CD4-positive, CD25-positive, alpha-beta regulatory T cell (primary cell): Measurements from ENCODE around the gene LGR4. TPM values are rescaled to one million over a fixed set of nuclear protein-coding genes. Genes with fewer than 3 reads are reported as not detected.
A peak's percentile ranks its signal among the peaks of the same experiment; 100 is the strongest.

Experiments
- ATAC-seq, 2 donors: fragments of 150-1000 bp; cut with Tn5 transposase; one replicate each; pipeline ENCODE4 v1.10.0; 2021; ENCODE audit warnings: low read depth in 2 of 2, moderate number of reproducible peaks in 2 of 2, moderate library complexity in 1 of 2
- DNase-seq, 3 donors: peaks; one replicate each; pipeline versions ENCODE4 v3.0.0 to v3.0.0-alpha.2; 2012 to 2022; ENCODE audit warnings: mixed read lengths in 1 of 3
- H3K27ac ChIP-seq: one replicate; pipeline ENCODE4 v1.7.0; 2013; ENCODE audit warnings: mild to moderate bottlenecking, low read length; ENCODE audit not compliant: insufficient read depth, poor library complexity, severe bottlenecking
- H3K27me3 ChIP-seq: one replicate; pipeline ENCODE4 v1.7.0; 2013; ENCODE audit warnings: low read length; ENCODE audit not compliant: control insufficient read depth, insufficient read depth
- H3K36me3 ChIP-seq: one replicate; pipeline ENCODE4 v1.7.0; 2013; ENCODE audit warnings: mild to moderate bottlenecking, low read length, moderate library complexity; ENCODE audit not compliant: control insufficient read depth, insufficient read depth
- H3K4me1 ChIP-seq: 2 replicates; pipeline ENCODE4 v1.7.0; 2013; ENCODE audit warnings: mild to moderate bottlenecking, low read length; ENCODE audit not compliant: insufficient read depth, control insufficient read depth, poor library complexity, severe bottlenecking
- H3K4me3 ChIP-seq: one replicate; pipeline ENCODE4 v1.7.0; 2013; ENCODE audit warnings: low read depth, mild to moderate bottlenecking, low read length, moderate library complexity
- H3K9me3 ChIP-seq, 2 experiments: 1 replicate in 1 of 2; 2 replicates in 1 of 2; pipeline ENCODE4 v1.7.0; 2013; ENCODE audit warnings: low read length in 2 of 2, mild to moderate bottlenecking in 1 of 2, moderate library complexity in 1 of 2; ENCODE audit not compliant: control insufficient read depth in 2 of 2
- H3K27ac Mint-ChIP-seq, 3 donors: one replicate each; pipeline ENCODE4 v1.8.0; 2020 to 2022; ENCODE audit warnings: mild to moderate bottlenecking in 3 of 3, mixed read lengths in 3 of 3, moderate library complexity in 2 of 3
- H3K27me3 Mint-ChIP-seq: one replicate; pipeline ENCODE4 v1.8.0; 2022; ENCODE audit warnings: mild to moderate bottlenecking, mixed read lengths
- H3K36me3 Mint-ChIP-seq: one replicate; pipeline ENCODE4 v1.8.0; 2020; ENCODE audit warnings: mixed read lengths
- H3K4me1 Mint-ChIP-seq, 4 donors: one replicate each; pipeline ENCODE4 v1.8.0; 2020 to 2022; ENCODE audit warnings: mixed read lengths in 4 of 4, mild to moderate bottlenecking in 1 of 4
- H3K4me3 Mint-ChIP-seq, 4 donors: one replicate each; pipeline ENCODE4 v1.8.0; 2020 to 2022; ENCODE audit warnings: mild to moderate bottlenecking in 4 of 4, mixed read lengths in 4 of 4, moderate library complexity in 3 of 4
- H3K9me3 Mint-ChIP-seq, 7 donors: one replicate each; pipeline ENCODE4 v1.8.0; 2020 to 2022; ENCODE audit warnings: mixed read lengths in 7 of 7, mild to moderate bottlenecking in 3 of 7, moderate library complexity in 2 of 7
- polyA plus RNA-seq, 4 donors: library from polyadenylated mRNA; unstranded; fragments of 300-500 nt; fragmentation: Illumina TruSeq; gene quantifications; one replicate each; pipeline ENCODE4 v1.2.3, GENCODE V29; 2021
- total RNA-seq: library from RNA; stranded (reverse); gene quantifications from one replicate; pipeline ENCODE4 v1.2.3, GENCODE V29; 2022

LGR4 gene
- total and polyA plus RNA-seq, 5 donors from 2014 or later, result 0.27 to 2.7 (median 0.45) TPM; not detected in 1

- H3K9me3 Mint-ChIP-seq, result peaks cover 0 to 1% (median 0%) of the 10 kb centered on the region in 7 donors
- no peaks in the 10 kb centered on the region for H3K36me3 Mint-ChIP-seq
- H3K4me1 Mint-ChIP-seq, result peaks cover 15 to 53% (median 40%) of the 10 kb centered on the region in 4 donors
- Histone ChIP-seq H3K4me3 (peak within 1 kb of the TSS; percentile 73), H3K9me3 (no peaks in the 10 kb centered on the region), H3K27me3 (no peaks in the 10 kb centered on the region), H3K36me3 (no peaks in the 10 kb centered on the region), H3K4me1 (peaks cover 17% of the 10 kb centered on the region), H3K27ac (peak within 1 kb of the TSS; percentile 55)
- no peaks in the 10 kb centered on the region for H3K27me3 Mint-ChIP-seq
- DNase-seq (peak; percentile 79 to 96 (median 90)), ATAC-seq (peak; percentile 97 to 99)
- peak within 1 kb of the TSS; percentile 65 to 96 (median 91) for H3K27ac Mint-ChIP-seq
- peak within 1 kb of the TSS; percentile 85 to 96 (median 92) for H3K4me3 Mint-ChIP-seq
Observed at GRCh38 chr11:27362749-27363575, 109.6 kb downstream of the LGR4 start, which contains the start of gene CCDC34. TSS of gene CCDC34 (minus strand) at chr11:27363215. CDS start at chr11:27363194, 21 bp downstream.

- Mint-ChIP-seq H3K27ac (peak overlapping the region in 1 of 3 donors; percentile 91), H3K4me3 (peak overlapping the region; percentile 85 to 96 (median 92)), H3K36me3 (no peaks in the 10 kb centered on the region), H3K4me1 (peaks cover 15 to 57% (median 42%) of the 10 kb centered on the region in 4 donors), H3K27me3 (no peaks in the 10 kb centered on the region), H3K9me3 (peaks cover 0 to 1% (median 0%) of the 10 kb centered on the region in 7 donors)
- H3K36me3 ChIP-seq, result no peaks in the 10 kb centered on the region
- peak overlapping the region; percentile 73 for H3K4me3 ChIP-seq
- DNase-seq (no peak), ATAC-seq (no peak)
- peaks cover 17% of the 10 kb centered on the region for H3K4me1 ChIP-seq
- H3K9me3 ChIP-seq, result no peaks in the 10 kb centered on the region
- H3K27me3 ChIP-seq, result no peaks in the 10 kb centered on the region
- no peak overlapping the region for H3K27ac ChIP-seq
Observed at GRCh38 chr11:27361649-27362431, 110.8 kb downstream of the LGR4 start.

- Histone ChIP-seq H3K4me1 (peaks cover 11% of the 10 kb centered on the region), H3K27me3 (no peaks in the 10 kb centered on the region), H3K27ac (no peak overlapping the region), H3K9me3 (no peaks in the 10 kb centered on the region), H3K36me3 (no peaks in the 10 kb centered on the region), H3K4me3 (no peak overlapping the region)
- H3K27ac Mint-ChIP-seq, result no peak overlapping the region
- no peaks in the 10 kb centered on the region for H3K36me3 Mint-ChIP-seq
- no peaks in the 10 kb centered on the region for H3K27me3 Mint-ChIP-seq
- no peak for ATAC-seq
- peaks cover 0 to 1% (median 0%) of the 10 kb centered on the region in 7 donors for H3K9me3 Mint-ChIP-seq
- DNase-seq, result no peak
- H3K4me1 Mint-ChIP-seq, result peaks cover 15 to 50% (median 35%) of the 10 kb centered on the region in 4 donors
- H3K4me3 Mint-ChIP-seq, result no peak overlapping the region
Observed at GRCh38 chr11:27358296-27358695, 114.3 kb downstream of the LGR4 start.

GRCh38 chr11:27357250-27357649, 115.3 kb downstream of the LGR4 start:
- DNase-seq (no peak), ATAC-seq (no peak)
- Histone ChIP-seq H3K9me3 (no peaks in the 10 kb centered on the region), H3K27me3 (no peaks in the 10 kb centered on the region), H3K4me3 (no peak overlapping the region), H3K4me1 (peaks cover 3% of the 10 kb centered on the region), H3K27ac (no peak overlapping the region), H3K36me3 (no peaks in the 10 kb centered on the region)
- Mint-ChIP-seq H3K4me1 (peaks cover 13 to 41% (median 28%) of the 10 kb centered on the region in 4 donors), H3K9me3 (peaks cover 0 to 1% (median 0%) of the 10 kb centered on the region in 7 donors), H3K27ac (no peak overlapping the region), H3K36me3 (no peaks in the 10 kb centered on the region), H3K27me3 (no peaks in the 10 kb centered on the region), H3K4me3 (no peak overlapping the region)

- H3K4me3 ChIP-seq, result no peak overlapping the region
- no peaks in the 10 kb centered on the region for H3K4me1 ChIP-seq
- ATAC-seq (no peak), DNase-seq (no peak)
- H3K27me3 ChIP-seq, result no peaks in the 10 kb centered on the region
- H3K27ac ChIP-seq, result no peak overlapping the region
- Mint-ChIP-seq H3K9me3 (peaks cover 0 to 1% (median 0%) of the 10 kb centered on the region in 7 donors), H3K27me3 (no peaks in the 10 kb centered on the region), H3K36me3 (no peaks in the 10 kb centered on the region), H3K27ac (no peak overlapping the region), H3K4me1 (peaks cover 8 to 36% (median 23%) of the 10 kb centered on the region in 4 donors), H3K4me3 (no peak overlapping the region)
- no peaks in the 10 kb centered on the region for H3K9me3 ChIP-seq
- H3K36me3 ChIP-seq, result no peaks in the 10 kb centered on the region
Observed at GRCh38 chr11:27356624-27357222, 115.9 kb downstream of the LGR4 start.

- H3K27ac ChIP-seq, result no peak overlapping the region
- H3K4me1 ChIP-seq, result no peaks in the 10 kb centered on the region
- H3K9me3 ChIP-seq, result no peaks in the 10 kb centered on the region
- Mint-ChIP-seq H3K4me3 (no peak overlapping the region), H3K27ac (no peak overlapping the region), H3K27me3 (no peaks in the 10 kb centered on the region), H3K9me3 (peaks cover 0 to 1% (median 0%) of the 10 kb centered on the region in 7 donors), H3K4me1 (peaks cover 5 to 25% (median 14%) of the 10 kb centered on the region in 4 donors), H3K36me3 (no peaks in the 10 kb centered on the region)
- H3K36me3 ChIP-seq, result no peaks in the 10 kb centered on the region
- H3K4me3 ChIP-seq, result no peak overlapping the region
- DNase-seq (no peak), ATAC-seq (no peak)
- no peaks in the 10 kb centered on the region for H3K27me3 ChIP-seq
Observed at GRCh38 chr11:27355575-27356104, 117.0 kb downstream of the LGR4 start.

- Histone ChIP-seq H3K9me3 (no peaks in the 10 kb centered on the region), H3K27ac (no peak overlapping the region), H3K4me1 (no peaks in the 10 kb centered on the region), H3K36me3 (no peaks in the 10 kb centered on the region), H3K27me3 (no peaks in the 10 kb centered on the region), H3K4me3 (no peak overlapping the region)
- DNase-seq, result no peak
- Mint-ChIP-seq H3K4me3 (no peak overlapping the region), H3K27ac (no peak overlapping the region), H3K9me3 (peaks cover 0 to 1% (median 0%) of the 10 kb centered on the region in 7 donors), H3K36me3 (peaks cover 9% of the 10 kb centered on the region), H3K4me1 (peaks cover 5 to 17% (median 8%) of the 10 kb centered on the region in 4 donors), H3K27me3 (no peaks in the 10 kb centered on the region)
- ATAC-seq, result no peak
Observed at GRCh38 chr11:27354359-27354965, 118.1 kb downstream of the LGR4 start.
